GM12878 (cell line): ENCODE measurements around the gene ARMC9. TPM values are rescaled to one million over a fixed set of nuclear protein-coding genes. Genes with fewer than 3 reads are reported as not detected.

Source experiments
- ATAC-seq: fragments of 200-7000 bp; cut with Tn5 transposase; 3 replicates; pipeline ENCODE4 v1.9.1; 2020; ENCODE audit warnings: mild to moderate bottlenecking, moderate library complexity
- BruUV-seq: library from RNA; stranded (reverse); fragments of 400-500 nt; replicated peaks from 2 replicates; lab custom pipeline; 2021; lab: Mats Ljungman, UMichigan
- CTCF ChIA-PET: fragments of 300-600 bp; sonication (Branson Sonifier 250); formaldehyde crosslinking; extraction: SDS; loops from one replicate; lab custom pipeline; 2021; ENCODE audit warnings: inconsistent platforms; lab: Yijun Ruan, JAX
- POLR2A ChIA-PET: fragments of 350-600 bp; formaldehyde crosslinking; extraction: SDS; loops from one replicate; lab custom pipeline; 2021; ENCODE audit warnings: inconsistent platforms; lab: Charles Lee
- RAD21 ChIA-PET: fragments of 300-600 bp; sonication (Branson Sonifier 250); formaldehyde crosslinking; loops from one replicate; lab custom pipeline; 2023; ENCODE audit warnings: antibody characterized with exemption; ENCODE audit not compliant: unreplicated experiment; lab: Charles Lee
- SMC1A ChIA-PET: fragments of 300-600 bp; sonication (Branson Sonifier 250); formaldehyde crosslinking; loops from one replicate; lab custom pipeline; 2023; ENCODE audit not compliant: unreplicated experiment, uncharacterized antibody; lab: Charles Lee
- DNase-seq: peaks from one replicate; pipeline ENCODE4 v3.0.0-alpha.2; 2011; ENCODE audit warnings: low read depth, low spot score
- FAIRE-seq: peaks from 3 replicates; lab custom pipeline; 2011; peaks lifted over from hg19 to GRCh38; lab: Jason Lieb, UNC
- H2AFZ ChIP-seq: 2 replicates; pipeline ENCODE4 v1.6.0; 2011; ENCODE audit warnings: low read depth, low read length, control low read depth; ENCODE audit not compliant: control insufficient read depth
- H3K27ac ChIP-seq: 2 replicates; pipeline ENCODE4 v1.5.1; 2011; ENCODE audit warnings: control low read depth; ENCODE audit not compliant: control insufficient read depth, insufficient read depth
- H3K27me3 ChIP-seq, 2 experiments: replicated peaks in 1 of 2; 2 replicates each; pipeline versions ENCODE4 v1.6.0 to v1.6.1; 2011; ENCODE audit warnings: low read length in 1 of 2; ENCODE audit not compliant: control insufficient read depth in 2 of 2, insufficient read depth in 2 of 2
- H3K36me3 ChIP-seq, 2 experiments: 2 replicates each; pipeline ENCODE4 v1.5.1; 2011; ENCODE audit warnings: low read length in 1 of 2; ENCODE audit not compliant: control insufficient read depth in 2 of 2, insufficient read depth in 2 of 2
- H3K4me1 ChIP-seq: 2 replicates; pipeline ENCODE4 v1.6.1; 2011; ENCODE audit warnings: mild to moderate bottlenecking, low read length, moderate library complexity, mixed read lengths; ENCODE audit not compliant: control insufficient read depth, insufficient read depth
- H3K4me2 ChIP-seq: 2 replicates; pipeline ENCODE4 v1.6.0; 2011; ENCODE audit warnings: control low read depth; ENCODE audit not compliant: control insufficient read depth, insufficient read depth
- H3K4me3 ChIP-seq: fragments of 200-600 bp; sonication (generic); 2 replicates; pipeline ENCODE4 v1.5.1; 2016
- H3K79me2 ChIP-seq: 2 replicates; pipeline ENCODE4 v1.6.0; 2011; ENCODE audit warnings: low read length; ENCODE audit not compliant: control insufficient read depth, insufficient read depth
- H3K9ac ChIP-seq: 2 replicates; pipeline ENCODE4 v1.8.0; 2011; ENCODE audit warnings: low read length, control low read depth, mixed read lengths; ENCODE audit not compliant: control insufficient read depth, insufficient read depth
- H3K9me3 ChIP-seq: replicated peaks from 3 replicates; pipeline ENCODE4 v1.5.1; 2011; ENCODE audit warnings: mild to moderate bottlenecking, low read length; ENCODE audit not compliant: control insufficient read depth, insufficient read depth
- H4K20me1 ChIP-seq: 2 replicates; pipeline ENCODE4 v1.6.0; 2011; ENCODE audit not compliant: control insufficient read depth, insufficient read depth
- CHD2 ChIP-seq: IDR thresholded peaks from 2 replicates; pipeline ENCODE4 v1.6.1; 2011; ENCODE audit warnings: low read depth, low read length, improper control_type of control experiment, borderline replicate concordance
- CREM ChIP-seq: IDR thresholded peaks from 2 replicates; pipeline ENCODE4 v1.6.1; 2014; ENCODE audit warnings: antibody characterized with exemption, low read depth
- HDGF ChIP-seq: fragments of 450-650 bp; IDR thresholded peaks from 2 replicates; pipeline ENCODE4 v1.6.1; 2016; ENCODE audit warnings: antibody characterized with exemption
- IKZF2 ChIP-seq, 2 experiments: fragments of 450-650 bp; IDR thresholded peaks; 2 replicates each; pipeline ENCODE4 v1.6.1; 2017; ENCODE audit warnings: mild to moderate bottlenecking in 2 of 2, moderate library complexity in 2 of 2
- KLF5 ChIP-seq: fragments of 450-650 bp; IDR thresholded peaks from 2 replicates; pipeline ENCODE4 v1.6.1; 2014; ENCODE audit warnings: mild to moderate bottlenecking; ENCODE audit not compliant: partially characterized antibody
- RAD51 ChIP-seq: fragments of 450-650 bp; IDR thresholded peaks from 2 replicates; pipeline ENCODE4 v1.6.1; 2016; ENCODE audit warnings: moderate library complexity, mild to moderate bottlenecking, inconsistent platforms
- SIN3A ChIP-seq: IDR thresholded peaks from 2 replicates; pipeline ENCODE4 v1.6.1; 2012; ENCODE audit warnings: low read depth, low read length, improper control_type of control experiment
- WRNIP1 ChIP-seq: IDR thresholded peaks from 2 replicates; pipeline ENCODE4 v1.6.1; 2011; ENCODE audit warnings: low read depth, low read length, improper control_type of control experiment, borderline replicate concordance
- YBX1 ChIP-seq: fragments of 450-650 bp; IDR thresholded peaks from 2 replicates; pipeline ENCODE4 v1.6.1; 2016; ENCODE audit warnings: antibody characterized with exemption
- ZNF384 ChIP-seq: IDR thresholded peaks from 2 replicates; pipeline ENCODE4 v1.6.1; 2012; ENCODE audit warnings: low read depth, mild to moderate bottlenecking, low read length, improper control_type of control experiment, borderline replicate concordance
- WGBS: methylation state at CpG from one replicate; pipeline ENCODE4 v1.1.6; 2016; ENCODE audit warnings: low lambda C conversion rate; ENCODE audit not compliant: insufficient replicate concordance, insufficient coverage; ENCODE audit errors: missing lambda C conversion rate; 5-methylcytosine and 5-hydroxymethylcytosine counted together
- in situ Hi-C: fragments of 300-500 bp; cut with MboI; formaldehyde crosslinking; loops from 9 replicates; pipeline ENCODE4 v1.14.3; 2018; ENCODE audit warnings: mixed read lengths
- intact Hi-C: fragments of 100-400 bp; cut with micrococcal nuclease; formaldehyde crosslinking; loops from one replicate; pipeline ENCODE4 v1.14.2; 2022; ENCODE audit not compliant: unreplicated experiment
- microRNA-seq: library from miRNA; unstranded; fragments of <30 nt; microRNA quantifications from one replicate; pipeline ENCODE4, GENCODE V29; 2018
- polyA plus RNA-seq, 11 experiments: library from polyadenylated mRNA; depleted of rRNA in 4 of 11; unstranded in 6 of 11; stranded (reverse) in 5 of 11; fragments of >200 nt; fragmentation: Nextera tagmentation in 4 of 11; fragmentation: Illumina TruSeq in 1 of 11; extraction: Ambion mirVana in 4 of 11; extraction: Trizol in 1 of 11; gene quantifications; 1 replicate in 1 of 11; 2 replicates in 10 of 11; pipeline versions ENCODE4 v1.2.1 to v1.2.3, GENCODE V29; 2011 to 2016; ENCODE audit warnings: inconsistent platforms in 2 of 11, missing spikeins in 2 of 11, low read depth in 1 of 11
- small RNA-seq: library from RNA; depleted of rRNA; stranded (forward); fragments of <200 nt; gene quantifications from one replicate; pipeline ENCODE3, GENCODE V24; 2014
- total RNA-seq, 4 experiments: library from RNA; depleted of rRNA in 3 of 4; stranded (reverse); fragments of >200 nt in 3 of 4; fragmentation: Illumina TruSeq in 1 of 4; extraction: Trizol in 1 of 4; gene quantifications; 2 replicates each; pipeline versions ENCODE4 v1.2.1 to v1.2.3, GENCODE V29; 2013 to 2021
- TF ChIP-seq, protein P1 (sequence below): fragments of 450-650 bp; IDR thresholded peaks from 2 replicates; pipeline ENCODE4 v1.6.1; 2017; ENCODE audit warnings: antibody characterized with exemption, mild to moderate bottlenecking, moderate library complexity
- TF ChIP-seq, protein P2 (sequence below), 3 experiments: IDR thresholded peaks in 2 of 3; conservative IDR thresholded peaks in 1 of 3; 2 replicates each; pipeline ENCODE4 v1.5.1; 2011; ENCODE audit warnings: low read depth in 3 of 3, low read length in 3 of 3, mild to moderate bottlenecking in 3 of 3, control low read depth in 2 of 3, moderate library complexity in 2 of 3, inconsistent platforms in 1 of 3, mixed read lengths in 1 of 3; ENCODE audit not compliant: control insufficient read depth in 2 of 3, insufficient read depth in 1 of 3; ENCODE audit errors: extremely low read depth in 1 of 3

Gene ARMC9
- total and polyA plus RNA-seq, 10 of the 15 experiments (the other 5 are each of a cell fraction or from before 2014, with no cell fraction given): 3.8 to 21.8 (median 10.4) TPM

- FAIRE-seq (no peak), DNase-seq (no peak), ATAC-seq (no peak)
- Histone ChIP-seq H3K4me3 (no peak overlapping the region), H3K79me2 (no peaks in the 10 kb centered on the region), H4K20me1 (no peaks in the 10 kb centered on the region), H3K9ac (no peak overlapping the region), H3K27ac (no peak overlapping the region), H3K9me3 (no peaks in the 10 kb centered on the region; the same call in 2 of the 3 replicates), H3K4me2 (no peak overlapping the region), H3K27me3 (no peaks in the 10 kb centered on the region), H3K4me1 (peaks cover 12% of the 10 kb centered on the region), H3K36me3 (no peaks in the 10 kb centered on the region), H2AFZ (no peak overlapping the region)
- RAD21 ChIA-PET: no interaction called here
- no peak for TF ChIP-seq WRNIP1
- TF ChIP-seq YBX1: no peak
- TF ChIP-seq, protein P1, sequence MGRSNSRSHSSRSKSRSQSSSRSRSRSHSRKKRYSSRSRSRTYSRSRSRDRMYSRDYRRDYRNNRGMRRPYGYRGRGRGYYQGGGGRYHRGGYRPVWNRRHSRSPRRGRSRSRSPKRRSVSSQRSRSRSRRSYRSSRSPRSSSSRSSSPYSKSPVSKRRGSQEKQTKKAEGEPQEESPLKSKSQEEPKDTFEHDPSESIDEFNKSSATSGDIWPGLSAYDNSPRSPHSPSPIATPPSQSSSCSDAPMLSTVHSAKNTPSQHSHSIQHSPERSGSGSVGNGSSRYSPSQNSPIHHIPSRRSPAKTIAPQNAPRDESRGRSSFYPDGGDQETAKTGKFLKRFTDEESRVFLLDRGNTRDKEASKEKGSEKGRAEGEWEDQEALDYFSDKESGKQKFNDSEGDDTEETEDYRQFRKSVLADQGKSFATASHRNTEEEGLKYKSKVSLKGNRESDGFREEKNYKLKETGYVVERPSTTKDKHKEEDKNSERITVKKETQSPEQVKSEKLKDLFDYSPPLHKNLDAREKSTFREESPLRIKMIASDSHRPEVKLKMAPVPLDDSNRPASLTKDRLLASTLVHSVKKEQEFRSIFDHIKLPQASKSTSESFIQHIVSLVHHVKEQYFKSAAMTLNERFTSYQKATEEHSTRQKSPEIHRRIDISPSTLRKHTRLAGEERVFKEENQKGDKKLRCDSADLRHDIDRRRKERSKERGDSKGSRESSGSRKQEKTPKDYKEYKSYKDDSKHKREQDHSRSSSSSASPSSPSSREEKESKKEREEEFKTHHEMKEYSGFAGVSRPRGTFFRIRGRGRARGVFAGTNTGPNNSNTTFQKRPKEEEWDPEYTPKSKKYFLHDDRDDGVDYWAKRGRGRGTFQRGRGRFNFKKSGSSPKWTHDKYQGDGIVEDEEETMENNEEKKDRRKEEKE: no peak
- no peak for TF ChIP-seq IKZF2 (IDR thresholded peaks at IDR 0.05)
- TF ChIP-seq, protein P2, sequence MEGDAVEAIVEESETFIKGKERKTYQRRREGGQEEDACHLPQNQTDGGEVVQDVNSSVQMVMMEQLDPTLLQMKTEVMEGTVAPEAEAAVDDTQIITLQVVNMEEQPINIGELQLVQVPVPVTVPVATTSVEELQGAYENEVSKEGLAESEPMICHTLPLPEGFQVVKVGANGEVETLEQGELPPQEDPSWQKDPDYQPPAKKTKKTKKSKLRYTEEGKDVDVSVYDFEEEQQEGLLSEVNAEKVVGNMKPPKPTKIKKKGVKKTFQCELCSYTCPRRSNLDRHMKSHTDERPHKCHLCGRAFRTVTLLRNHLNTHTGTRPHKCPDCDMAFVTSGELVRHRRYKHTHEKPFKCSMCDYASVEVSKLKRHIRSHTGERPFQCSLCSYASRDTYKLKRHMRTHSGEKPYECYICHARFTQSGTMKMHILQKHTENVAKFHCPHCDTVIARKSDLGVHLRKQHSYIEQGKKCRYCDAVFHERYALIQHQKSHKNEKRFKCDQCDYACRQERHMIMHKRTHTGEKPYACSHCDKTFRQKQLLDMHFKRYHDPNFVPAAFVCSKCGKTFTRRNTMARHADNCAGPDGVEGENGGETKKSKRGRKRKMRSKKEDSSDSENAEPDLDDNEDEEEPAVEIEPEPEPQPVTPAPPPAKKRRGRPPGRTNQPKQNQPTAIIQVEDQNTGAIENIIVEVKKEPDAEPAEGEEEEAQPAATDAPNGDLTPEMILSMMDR (IDR thresholded peaks at IDR 0.05 in 2 of 3, conservative IDR thresholded peaks at IDR 0.05 in 1 of 3; ENCODE audit: control insufficient read depth in 2 of 3, extremely low read depth in 1 of 3, insufficient read depth in 1 of 3, low read depth in 3 of 3, low read length in 3 of 3): no peak
- no peak for TF ChIP-seq RAD51
- no peak for TF ChIP-seq SIN3A
- no peak for TF ChIP-seq CHD2
- TF ChIP-seq KLF5: no peak
- no peak for TF ChIP-seq ZNF384
- no peak for TF ChIP-seq CREM
- no peak for TF ChIP-seq HDGF
- intact Hi-C loops: no loop called here
- POLR2A ChIA-PET: no interaction called here
- 83% methylated on average over 10 of the region's 10 CpGs for WGBS
- BruUV-seq: no TSS peak
- CTCF ChIA-PET: no interaction called here
- SMC1A ChIA-PET: interaction anchor here (1.0 to 1.4 kb wide), 2 partner anchors 12 to 16 kb away, joined by 3 read pairs; no protein-coding TSS in a partner anchor
- in situ Hi-C loops: no loop called here
These were observed 224.7 kb downstream of the ARMC9 start for GRCh38 chr2:231423176-231423575.

Small RNA genes lying within 50 kb of the gene (microRNA-seq; reads per million reads assigned to microRNA genes)
- not detected for gene MIR4777

Small RNA genes lying within 50 kb of the gene (small RNA-seq; reads per million reads assigned to genes)
- not detected for gene AC018738.1
- not detected for gene MIR4777

Other genes starting within 250 kb of the ARMC9 start
- not detected in 2 replicates for gene SPATA3, start 202.5 kb upstream of the ARMC9 start, total RNA-seq (2014; rRNA removed)
- not detected in 2 replicates for gene SPATA3, start 202.5 kb upstream of the ARMC9 start, total RNA-seq (2014; rRNA removed; fragmentation: Illumina TruSeq; extraction: Trizol)
- gene SPATA3, start 202.5 kb upstream of the ARMC9 start, total RNA-seq (2021): 0.19 TPM in 1 of 2 replicates, not detected in the other
- gene SPATA3, start 202.5 kb upstream of the ARMC9 start, polyA plus RNA-seq (2011; rRNA removed): not detected in 2 replicates
- gene SPATA3, start 202.5 kb upstream of the ARMC9 start, polyA plus RNA-seq (2014; fragmentation: Illumina TruSeq; extraction: Trizol): not detected in 2 replicates
- gene SPATA3, start 202.5 kb upstream of the ARMC9 start, polyA plus RNA-seq (2014; fragmentation: Nextera tagmentation; extraction: Ambion mirVana): not detected
- 0.22 TPM in 1 of 2 replicates, not detected in the other for gene SPATA3, start 202.5 kb upstream of the ARMC9 start, polyA plus RNA-seq (2014; rRNA removed)
- gene SPATA3, start 202.5 kb upstream of the ARMC9 start, polyA plus RNA-seq (2016; fragmentation: Nextera tagmentation; extraction: Ambion mirVana): not detected
- under 0.01 TPM in 1 of 2 replicates, not detected in the other for gene C2orf72, start 161.1 kb upstream of the ARMC9 start, total RNA-seq (2014; rRNA removed)
- gene C2orf72, start 161.1 kb upstream of the ARMC9 start, total RNA-seq (2014; rRNA removed; fragmentation: Illumina TruSeq; extraction: Trizol): not detected in 2 replicates
- gene C2orf72, start 161.1 kb upstream of the ARMC9 start, total RNA-seq (2021): 0.08 and 0.18 TPM in 2 replicates
- 0.23 and 0.29 TPM in 2 replicates for gene C2orf72, start 161.1 kb upstream of the ARMC9 start, polyA plus RNA-seq (2011; rRNA removed)
- gene C2orf72, start 161.1 kb upstream of the ARMC9 start, polyA plus RNA-seq (2014; fragmentation: Illumina TruSeq; extraction: Trizol): not detected in 2 replicates
- not detected for gene C2orf72, start 161.1 kb upstream of the ARMC9 start, polyA plus RNA-seq (2014; fragmentation: Nextera tagmentation; extraction: Ambion mirVana)
- 0.03 TPM in 1 of 2 replicates, not detected in the other for gene C2orf72, start 161.1 kb upstream of the ARMC9 start, polyA plus RNA-seq (2014; rRNA removed)
- not detected for gene C2orf72, start 161.1 kb upstream of the ARMC9 start, polyA plus RNA-seq (2016; fragmentation: Nextera tagmentation; extraction: Ambion mirVana)
- 104 and 110 TPM in 2 replicates for gene PSMD1, start 141.8 kb upstream of the ARMC9 start, total RNA-seq (2014; rRNA removed)
- 117 and 120 TPM in 2 replicates for gene PSMD1, start 141.8 kb upstream of the ARMC9 start, total RNA-seq (2014; rRNA removed; fragmentation: Illumina TruSeq; extraction: Trizol)
- 109 and 117 TPM in 2 replicates for gene PSMD1, start 141.8 kb upstream of the ARMC9 start, total RNA-seq (2021)
- 139 and 176 TPM in 2 replicates for gene PSMD1, start 141.8 kb upstream of the ARMC9 start, polyA plus RNA-seq (2011; rRNA removed)
- gene PSMD1, start 141.8 kb upstream of the ARMC9 start, polyA plus RNA-seq (2014; fragmentation: Illumina TruSeq; extraction: Trizol): 142 and 159 TPM in 2 replicates
- 100 to 1,000 TPM in 1 of 2 experiments, 10 to 100 TPM in 1; 96.4 to 220 TPM for gene PSMD1, start 141.8 kb upstream of the ARMC9 start, polyA plus RNA-seq (2014; fragmentation: Nextera tagmentation; extraction: Ambion mirVana)
- gene PSMD1, start 141.8 kb upstream of the ARMC9 start, polyA plus RNA-seq (2014; rRNA removed): 80.4 and 87.4 TPM in 2 replicates
- gene PSMD1, start 141.8 kb upstream of the ARMC9 start, polyA plus RNA-seq (2016; fragmentation: Nextera tagmentation; extraction: Ambion mirVana): 100 to 1,000 TPM; 162 to 165 TPM
- gene HTR2B, start 73.6 kb upstream of the ARMC9 start, total RNA-seq (2014; rRNA removed): 0.05 and 0.06 TPM in 2 replicates
- 0.13 and 0.23 TPM in 2 replicates for gene HTR2B, start 73.6 kb upstream of the ARMC9 start, total RNA-seq (2014; rRNA removed; fragmentation: Illumina TruSeq; extraction: Trizol)
- 0.13 and 0.19 TPM in 2 replicates for gene HTR2B, start 73.6 kb upstream of the ARMC9 start, total RNA-seq (2021)
- gene HTR2B, start 73.6 kb upstream of the ARMC9 start, polyA plus RNA-seq (2011; rRNA removed): 0.03 TPM in 1 of 2 replicates, not detected in the other
- gene HTR2B, start 73.6 kb upstream of the ARMC9 start, polyA plus RNA-seq (2014; fragmentation: Illumina TruSeq; extraction: Trizol): 0.14 and 0.16 TPM in 2 replicates
- gene HTR2B, start 73.6 kb upstream of the ARMC9 start, polyA plus RNA-seq (2014; fragmentation: Nextera tagmentation; extraction: Ambion mirVana): under 1 TPM; 0.20 to 0.35 TPM
- gene HTR2B, start 73.6 kb upstream of the ARMC9 start, polyA plus RNA-seq (2014; rRNA removed): 0.10 and 0.15 TPM in 2 replicates
- 1 to 10 TPM in 1 of 2 experiments, under 1 TPM in 1; 0.91 to 1.2 TPM for gene HTR2B, start 73.6 kb upstream of the ARMC9 start, polyA plus RNA-seq (2016; fragmentation: Nextera tagmentation; extraction: Ambion mirVana)
- 7.2 and 7.9 TPM in 2 replicates for gene B3GNT7, start 197.1 kb downstream of the ARMC9 start, total RNA-seq (2014; rRNA removed)
- 2.6 and 3.0 TPM in 2 replicates for gene B3GNT7, start 197.1 kb downstream of the ARMC9 start, total RNA-seq (2014; rRNA removed; fragmentation: Illumina TruSeq; extraction: Trizol)
- 10.1 and 12.6 TPM in 2 replicates for gene B3GNT7, start 197.1 kb downstream of the ARMC9 start, total RNA-seq (2021)
- 0.52 and 0.91 TPM in 2 replicates for gene B3GNT7, start 197.1 kb downstream of the ARMC9 start, polyA plus RNA-seq (2011; rRNA removed)
- 1.2 and 3.8 TPM in 2 replicates for gene B3GNT7, start 197.1 kb downstream of the ARMC9 start, polyA plus RNA-seq (2014; fragmentation: Illumina TruSeq; extraction: Trizol)
- 1 to 10 TPM; 1.1 to 1.3 TPM for gene B3GNT7, start 197.1 kb downstream of the ARMC9 start, polyA plus RNA-seq (2014; fragmentation: Nextera tagmentation; extraction: Ambion mirVana)
- 3.5 and 4.2 TPM in 2 replicates for gene B3GNT7, start 197.1 kb downstream of the ARMC9 start, polyA plus RNA-seq (2014; rRNA removed)
- 1 to 10 TPM; 4.5 to 5.2 TPM for gene B3GNT7, start 197.1 kb downstream of the ARMC9 start, polyA plus RNA-seq (2016; fragmentation: Nextera tagmentation; extraction: Ambion mirVana)